ENCODE measurements around the gene C16orf54.

Gene C16orf54

DNA sequence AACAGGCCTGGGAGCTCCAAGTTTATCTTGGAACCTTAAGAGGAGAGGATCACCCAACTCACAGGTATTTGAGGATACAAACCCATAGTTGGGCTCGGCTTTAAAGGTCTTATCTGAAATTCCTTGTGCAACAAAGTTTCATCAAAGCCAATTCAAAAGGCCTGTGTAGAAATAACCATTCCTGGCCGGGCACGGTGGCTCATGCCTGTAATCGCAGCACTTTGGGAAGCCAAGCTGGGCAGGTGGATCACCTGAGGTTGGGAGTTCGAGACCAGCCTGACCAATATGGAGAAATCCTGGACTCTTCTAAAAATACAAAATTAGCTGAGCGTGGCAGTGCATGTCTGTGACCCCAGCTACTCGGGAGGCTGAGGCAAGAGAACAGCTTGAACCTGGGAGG is 28.7 kb downstream of the C16orf54 start:
- no peak for TF ChIP-seq FOXM1 (IDR thresholded peaks at IDR 0.05; ENCODE audit: borderline replicate concordance, low read depth)
- TF ChIP-seq EP300 (IDR thresholded peaks at IDR 0.05; ENCODE audit: borderline replicate concordance), result no peak
- no peak for TF ChIP-seq REST (IDR thresholded peaks at IDR 0.05; ENCODE audit: low read depth)
- TF ChIP-seq RAD21 (IDR thresholded peaks at IDR 0.05; ENCODE audit: low read depth), result no peak
- no peak for TF ChIP-seq USF1 (IDR thresholded peaks at IDR 0.05)
- TF ChIP-seq ZBTB7A (IDR thresholded peaks at IDR 0.05; ENCODE audit: low read depth), result no peak
- TF ChIP-seq YY1 (IDR thresholded peaks at IDR 0.05; ENCODE audit: low read depth), result no peak

GRCh38 chr16:29714972-29715371 is 30.8 kb downstream of the C16orf54 start:
- TF ChIP-seq RAD21 (IDR thresholded peaks at IDR 0.05; ENCODE audit: low read depth) (no peak), TCF12 (IDR thresholded peaks at IDR 0.05; ENCODE audit: low read depth) (no peak), CREB1 (IDR thresholded peaks at IDR 0.05; ENCODE audit: low read depth) (no peak), TEAD4 (IDR thresholded peaks at IDR 0.05) (no peak), CEBPB (IDR thresholded peaks at IDR 0.05) (no peak), ZBTB7A (IDR thresholded peaks at IDR 0.05; ENCODE audit: low read depth) (no peak), NFIC (IDR thresholded peaks at IDR 0.05) (no peak), USF1 (IDR thresholded peaks at IDR 0.05) (no peak), YY1 (IDR thresholded peaks at IDR 0.05; ENCODE audit: low read depth) (no peak), FOXM1 (IDR thresholded peaks at IDR 0.05; ENCODE audit: borderline replicate concordance, low read depth) (no peak), REST (IDR thresholded peaks at IDR 0.05; ENCODE audit: low read depth) (no peak), TAF1 (IDR thresholded peaks at IDR 0.05; ENCODE audit: low read depth) (no peak), EP300 (IDR thresholded peaks at IDR 0.05; ENCODE audit: borderline replicate concordance) (no peak), EGR1 (IDR thresholded peaks at IDR 0.05) (no peak)
- TF ChIP-seq, protein P1, sequence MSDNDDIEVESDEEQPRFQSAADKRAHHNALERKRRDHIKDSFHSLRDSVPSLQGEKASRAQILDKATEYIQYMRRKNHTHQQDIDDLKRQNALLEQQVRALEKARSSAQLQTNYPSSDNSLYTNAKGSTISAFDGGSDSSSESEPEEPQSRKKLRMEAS (IDR thresholded peaks at IDR 0.05), result no peak

- TF ChIP-seq CEBPB (IDR thresholded peaks at IDR 0.05) (no peak), TCF12 (IDR thresholded peaks at IDR 0.05; ENCODE audit: low read depth) (no peak), TEAD4 (IDR thresholded peaks at IDR 0.05) (no peak), ZBTB7A (IDR thresholded peaks at IDR 0.05; ENCODE audit: low read depth) (no peak), TAF1 (IDR thresholded peaks at IDR 0.05; ENCODE audit: low read depth) (no peak), EGR1 (IDR thresholded peaks at IDR 0.05) (no peak), EP300 (IDR thresholded peaks at IDR 0.05; ENCODE audit: borderline replicate concordance) (no peak), RAD21 (IDR thresholded peaks at IDR 0.05; ENCODE audit: low read depth) (no peak), REST (IDR thresholded peaks at IDR 0.05; ENCODE audit: low read depth) (no peak), NFIC (IDR thresholded peaks at IDR 0.05) (no peak), CREB1 (IDR thresholded peaks at IDR 0.05; ENCODE audit: low read depth) (no peak)
- TF ChIP-seq, protein P1 (IDR thresholded peaks at IDR 0.05), result no peak
Measured at GRCh38 chr16:29714396-29714795, 31.4 kb downstream of the C16orf54 start.

- TF ChIP-seq TAF1 (IDR thresholded peaks at IDR 0.05; ENCODE audit: low read depth) (no peak), TCF12 (IDR thresholded peaks at IDR 0.05; ENCODE audit: low read depth) (no peak), REST (IDR thresholded peaks at IDR 0.05; ENCODE audit: low read depth) (no peak), TEAD4 (IDR thresholded peaks at IDR 0.05) (no peak), FOXM1 (IDR thresholded peaks at IDR 0.05; ENCODE audit: borderline replicate concordance, low read depth) (no peak), CEBPB (IDR thresholded peaks at IDR 0.05) (no peak), CREB1 (IDR thresholded peaks at IDR 0.05; ENCODE audit: low read depth) (no peak), EP300 (IDR thresholded peaks at IDR 0.05; ENCODE audit: borderline replicate concordance) (no peak), YY1 (IDR thresholded peaks at IDR 0.05; ENCODE audit: low read depth) (no peak), EGR1 (IDR thresholded peaks at IDR 0.05) (no peak), USF1 (IDR thresholded peaks at IDR 0.05) (no peak), RAD21 (IDR thresholded peaks at IDR 0.05; ENCODE audit: low read depth) (no peak)
- TF ChIP-seq, protein P1 (IDR thresholded peaks at IDR 0.05), result no peak
Measured at GRCh38 chr16:29712809-29713208, 33.0 kb downstream of the C16orf54 start.

All from Ishikawa (cell line).